HepG2 (cell line): ENCODE measurements around the gene TGM1.

Experiments
- EZH2 ChIP-seq: conservative IDR thresholded peaks from 2 replicates; pipeline ENCODE4 v1.6.1; 2012; ENCODE audit warnings: mild to moderate bottlenecking, low read depth, low read length, moderate library complexity
- ISL2 ChIP-seq: sonication (generic); formaldehyde crosslinking; IDR thresholded peaks from 2 replicates; pipeline ENCODE4 v1.5.0; 2020; ENCODE audit warnings: missing genetic modification reagents
- MTF2 ChIP-seq: sonication (generic); formaldehyde crosslinking; IDR thresholded peaks from 2 replicates; pipeline ENCODE4 v1.5.0; 2020; ENCODE audit warnings: missing genetic modification reagents, borderline replicate concordance
- SAFB2 ChIP-seq: sonication (generic); formaldehyde crosslinking; IDR thresholded peaks from 2 replicates; pipeline ENCODE4 v1.5.1; 2020; ENCODE audit warnings: missing genetic modification reagents, low read depth, mild to moderate bottlenecking, borderline replicate concordance
- SMYD3 ChIP-seq: sonication (generic); formaldehyde crosslinking; IDR thresholded peaks from 2 replicates; pipeline ENCODE4 v1.8.1; 2023; ENCODE audit warnings: mild to moderate bottlenecking, missing genetic modification reagents
- ZNF691 ChIP-seq: sonication (generic); formaldehyde crosslinking; IDR thresholded peaks from 2 replicates; pipeline ENCODE4 v1.4.0; 2020; ENCODE audit warnings: missing genetic modification reagents, low read depth, mild to moderate bottlenecking, borderline replicate concordance
- TF ChIP-seq, protein P1 (sequence below), 2 experiments: fragments of 450-650 bp in 1 of 2; sonication (generic) in 1 of 2; formaldehyde crosslinking; IDR thresholded peaks; 2 replicates each; pipeline versions ENCODE4 v1.5.0 to v1.8.0; 2020 to 2022; ENCODE audit warnings: mild to moderate bottlenecking in 1 of 2, missing genetic modification reagents in 1 of 2

DNA sequence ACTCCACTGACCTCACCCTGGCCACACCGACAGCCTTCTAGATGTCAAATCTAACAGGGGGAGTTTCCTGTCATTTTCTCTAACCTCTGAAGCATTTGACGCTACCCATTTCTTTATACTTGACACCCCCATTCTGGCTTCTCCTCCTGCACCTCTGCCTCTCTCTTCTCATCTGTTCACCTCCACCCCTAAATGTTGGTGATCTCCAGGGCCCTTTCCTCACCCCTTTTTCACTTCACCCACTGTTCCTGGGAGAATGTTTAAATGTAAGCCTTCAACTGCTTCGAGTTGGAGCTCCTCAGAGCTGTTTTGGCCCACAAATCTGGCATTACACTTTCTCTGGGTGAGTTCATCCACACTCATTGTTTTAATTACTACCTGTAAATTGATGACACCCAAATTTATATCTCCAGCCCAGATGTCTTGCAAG, 8.9 kb upstream of the TGM1 start:
- TF ChIP-seq SMYD3 (CRISPR knock-in tag) (no peak), SAFB2 (no peak), ZNF691 (CRISPR knock-in tag) (no peak), MTF2 (CRISPR knock-in tag) (0 out of 2 replicates have a peak, but pooled peaks have one; percentile 9), ISL2 (CRISPR knock-in tag) (no peak), EZH2 (no peak)
- TF ChIP-seq, protein P1, sequence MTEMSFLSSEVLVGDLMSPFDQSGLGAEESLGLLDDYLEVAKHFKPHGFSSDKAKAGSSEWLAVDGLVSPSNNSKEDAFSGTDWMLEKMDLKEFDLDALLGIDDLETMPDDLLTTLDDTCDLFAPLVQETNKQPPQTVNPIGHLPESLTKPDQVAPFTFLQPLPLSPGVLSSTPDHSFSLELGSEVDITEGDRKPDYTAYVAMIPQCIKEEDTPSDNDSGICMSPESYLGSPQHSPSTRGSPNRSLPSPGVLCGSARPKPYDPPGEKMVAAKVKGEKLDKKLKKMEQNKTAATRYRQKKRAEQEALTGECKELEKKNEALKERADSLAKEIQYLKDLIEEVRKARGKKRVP (CRISPR knock-in tag; IDR thresholded peaks at IDR 0.05), result no peak
